Thyroid gland (tissue), 4 donors: ENCODE data around the gene USP11. TPM values are rescaled to one million over a fixed set of nuclear protein-coding genes. Genes with fewer than 3 reads are reported as not detected.
"Not testable (repeated sequence)": the region's sequence is repeated elsewhere in the genome, so short reads cannot be mapped to it uniquely, and the experiment has no call there.

ENCODE experiments used
- DNase-seq, 2 donors: peaks; one replicate each; pipeline ENCODE4 v3.0.0-alpha.2; 2019
- H3K27ac ChIP-seq, 3 donors: fragments of 200-600 bp; sonication (generic); 1 replicate in 2 of 3; 2 replicates in 1 of 3; pipeline ENCODE4 v1.5.1; 2016 to 2019; ENCODE audit warnings: mild to moderate bottlenecking in 1 of 3, moderate library complexity in 1 of 3
- H3K27me3 ChIP-seq: fragments of 200-600 bp; sonication (generic); one replicate; pipeline ENCODE4 v1.5.1; 2019
- H3K36me3 ChIP-seq, 2 donors: fragments of 200-600 bp; sonication (generic); one replicate each; pipeline ENCODE4 v1.5.1; 2016 to 2019
- H3K4me1 ChIP-seq, 2 donors: fragments of 200-600 bp; sonication (generic); one replicate each; pipeline ENCODE4 v1.5.1; 2017 to 2019
- H3K4me3 ChIP-seq, 3 donors: fragments of 200-600 bp; sonication (generic); replicated peaks in 1 of 3; 1 replicate in 2 of 3; 2 replicates in 1 of 3; pipeline ENCODE4 v1.5.1; 2016; ENCODE audit warnings: mild to moderate bottlenecking in 1 of 3
- H3K9me3 ChIP-seq: fragments of 200-600 bp; sonication (generic); one replicate; pipeline ENCODE4 v1.5.1; 2017
- POLR2A ChIP-seq, 2 donors: fragments of 450-650 bp; IDR thresholded peaks; one replicate each; pipeline ENCODE4 v1.6.1; 2017; ENCODE audit warnings: antibody characterized with exemption in 2 of 2, mild to moderate bottlenecking in 2 of 2, moderate library complexity in 1 of 2
- WGBS, 2 donors: methylation state at CpG; one replicate each; pipeline ENCODE4 v1.1.5; 2017; 5-methylcytosine and 5-hydroxymethylcytosine counted together
- intact Hi-C: fragments of 100-400 bp; cut with DNase I; formaldehyde crosslinking; loops from one replicate; pipeline ENCODE4 v1.15.1; 2023
- total RNA-seq, 4 donors: library from RNA; depleted of rRNA; stranded (reverse); fragments of >200 nt; gene quantifications; one replicate each; pipeline ENCODE4 v1.2.3, GENCODE V29; 2016
- TF ChIP-seq, protein P1 (sequence below), 6 experiments: fragments of 200-600 bp in 3 of 6; fragments of 450-650 bp in 3 of 6; sonication (generic) in 3 of 6; IDR thresholded peaks; one replicate each; pipeline ENCODE4 v1.5.1; 2016 to 2019; ENCODE audit warnings: antibody characterized with exemption in 6 of 6, mild to moderate bottlenecking in 2 of 6, inconsistent platforms in 1 of 6, moderate library complexity in 1 of 6

USP11 gene
- total RNA-seq, 4 donors from 2014 or later = 61.9 to 128 (median 86.8) TPM

DNA sequence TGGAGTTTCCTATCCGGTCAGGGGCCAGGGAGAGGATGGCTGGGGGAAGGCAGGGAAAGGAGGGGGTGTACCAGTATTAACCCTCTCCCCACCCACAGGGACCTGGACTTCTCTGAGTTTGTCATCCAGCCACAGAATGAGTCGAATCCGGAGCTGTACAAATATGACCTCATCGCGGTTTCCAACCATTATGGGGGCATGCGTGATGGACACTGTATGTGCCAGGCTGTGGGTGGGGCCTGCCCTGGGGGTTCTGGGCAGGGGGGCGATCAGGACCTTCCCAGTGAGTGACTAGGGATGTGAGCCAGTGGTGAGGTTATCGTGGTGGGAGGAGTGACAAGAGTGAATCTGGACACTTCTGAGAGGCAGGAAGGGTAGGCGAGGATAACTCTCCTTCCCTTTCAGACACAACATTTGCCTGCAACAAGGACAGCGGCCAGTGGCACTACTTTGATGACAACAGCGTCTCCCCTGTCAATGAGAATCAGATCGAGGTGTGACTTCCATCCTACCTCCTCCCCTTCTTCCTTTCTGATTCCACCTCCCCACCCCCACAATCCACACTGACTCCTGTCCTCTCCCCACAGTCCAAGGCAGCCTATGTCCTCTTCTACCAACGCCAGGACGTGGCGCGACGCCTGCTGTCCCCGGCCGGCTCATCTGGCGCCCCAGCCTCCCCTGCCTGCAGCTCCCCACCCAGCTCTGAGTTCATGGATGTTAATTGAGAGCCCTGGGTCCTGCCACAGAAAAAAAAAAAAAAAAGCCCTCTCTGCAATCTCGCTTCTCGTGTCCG lies 14.6 kb downstream of the USP11 start:
- no peak for DNase-seq
- intact Hi-C loops = no loop called here
- no peak for TF ChIP-seq POLR2A (IDR thresholded peaks at IDR 0.05)
- TF ChIP-seq, protein P1, sequence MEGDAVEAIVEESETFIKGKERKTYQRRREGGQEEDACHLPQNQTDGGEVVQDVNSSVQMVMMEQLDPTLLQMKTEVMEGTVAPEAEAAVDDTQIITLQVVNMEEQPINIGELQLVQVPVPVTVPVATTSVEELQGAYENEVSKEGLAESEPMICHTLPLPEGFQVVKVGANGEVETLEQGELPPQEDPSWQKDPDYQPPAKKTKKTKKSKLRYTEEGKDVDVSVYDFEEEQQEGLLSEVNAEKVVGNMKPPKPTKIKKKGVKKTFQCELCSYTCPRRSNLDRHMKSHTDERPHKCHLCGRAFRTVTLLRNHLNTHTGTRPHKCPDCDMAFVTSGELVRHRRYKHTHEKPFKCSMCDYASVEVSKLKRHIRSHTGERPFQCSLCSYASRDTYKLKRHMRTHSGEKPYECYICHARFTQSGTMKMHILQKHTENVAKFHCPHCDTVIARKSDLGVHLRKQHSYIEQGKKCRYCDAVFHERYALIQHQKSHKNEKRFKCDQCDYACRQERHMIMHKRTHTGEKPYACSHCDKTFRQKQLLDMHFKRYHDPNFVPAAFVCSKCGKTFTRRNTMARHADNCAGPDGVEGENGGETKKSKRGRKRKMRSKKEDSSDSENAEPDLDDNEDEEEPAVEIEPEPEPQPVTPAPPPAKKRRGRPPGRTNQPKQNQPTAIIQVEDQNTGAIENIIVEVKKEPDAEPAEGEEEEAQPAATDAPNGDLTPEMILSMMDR (IDR thresholded peaks at IDR 0.05) = no peak

DNA sequence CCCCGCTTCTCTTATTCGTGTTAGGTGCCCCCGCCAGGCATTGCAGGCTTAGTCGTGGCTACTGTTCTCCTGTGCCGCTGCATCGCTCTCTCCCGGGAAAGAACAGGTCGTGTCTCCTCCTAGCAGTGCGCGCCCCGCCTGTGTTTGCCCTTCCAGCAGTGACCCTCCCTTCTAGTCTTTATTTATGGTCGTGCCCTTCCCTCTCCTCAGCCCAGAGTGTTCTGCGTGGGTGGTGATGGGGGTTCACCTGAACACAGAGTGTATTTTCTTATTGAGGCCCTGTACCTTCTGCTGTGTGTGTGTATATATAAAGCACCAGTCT lies 15.2 kb downstream of the USP11 start:
- no peak overlapping the region for H3K4me3 ChIP-seq
- no peak for DNase-seq
- no peak overlapping the region for H3K27ac ChIP-seq
- intact Hi-C loops = no loop called here
- no peaks in the 10 kb centered on the region for H3K4me1 ChIP-seq
- no peaks in the 10 kb centered on the region for H3K9me3 ChIP-seq
- H3K27me3 ChIP-seq = no peaks in the 10 kb centered on the region
- 89% methylated on average over 13 of the region's 13 CpGs for WGBS, 2 donors
- TF ChIP-seq POLR2A (IDR thresholded peaks at IDR 0.05) = no peak
- TF ChIP-seq, protein P1 (IDR thresholded peaks at IDR 0.05) = no peak
- peaks cover 0 to 24% of the 10 kb centered on the region in 2 donors for H3K36me3 ChIP-seq

More for the DNA sequence above, 14.6 kb downstream of the USP11 start:
- H3K9me3 ChIP-seq = no peaks in the 10 kb centered on the region
- H3K27ac ChIP-seq = no peak overlapping the region
- no peaks in the 10 kb centered on the region for H3K27me3 ChIP-seq
- WGBS, 2 donors = 87 to 88% methylated on average over 18 to 23 of the region's 23 CpGs
- peaks cover 0 to 28% of the 10 kb centered on the region in 2 donors for H3K36me3 ChIP-seq
- H3K4me3 ChIP-seq = no peak overlapping the region
- H3K4me1 ChIP-seq = no peaks in the 10 kb centered on the region

DNA sequence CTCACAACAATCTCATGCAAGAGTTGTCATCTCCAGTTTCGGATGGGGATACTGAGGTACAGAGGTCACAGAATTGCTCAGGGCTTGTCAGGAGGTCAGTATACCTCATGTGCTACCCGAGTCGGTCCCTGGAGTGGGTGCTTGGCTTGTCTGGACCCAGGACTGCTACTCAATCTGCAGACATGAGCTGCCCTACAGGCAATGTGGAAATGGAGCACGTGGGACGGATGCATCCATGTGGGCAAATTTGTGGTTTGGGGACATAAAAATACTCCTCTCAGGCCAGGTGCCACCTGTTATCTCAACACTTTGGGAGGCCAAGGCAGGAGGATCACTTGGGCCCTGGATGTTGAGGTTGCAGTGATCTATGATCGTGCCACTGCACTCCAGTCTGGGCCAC lies 15.8 kb downstream of the USP11 start:
- TF ChIP-seq POLR2A (IDR thresholded peaks at IDR 0.05) = no peak
- TF ChIP-seq, protein P1 (IDR thresholded peaks at IDR 0.05) = no peak
- H3K27me3 ChIP-seq = no peaks in the 10 kb centered on the region
- DNase-seq = no peak
- H3K4me3 ChIP-seq = no peak overlapping the region
- intact Hi-C loops = no loop called here
- no peaks in the 10 kb centered on the region for H3K4me1 ChIP-seq
- H3K27ac ChIP-seq = no peak overlapping the region
- WGBS, 2 donors = 89 to 100% methylated on average over 1 to 2 of the region's 6 CpGs
- peaks cover 0 to 19% of the 10 kb centered on the region in 2 donors for H3K36me3 ChIP-seq
- H3K9me3 ChIP-seq = no peaks in the 10 kb centered on the region

DNA sequence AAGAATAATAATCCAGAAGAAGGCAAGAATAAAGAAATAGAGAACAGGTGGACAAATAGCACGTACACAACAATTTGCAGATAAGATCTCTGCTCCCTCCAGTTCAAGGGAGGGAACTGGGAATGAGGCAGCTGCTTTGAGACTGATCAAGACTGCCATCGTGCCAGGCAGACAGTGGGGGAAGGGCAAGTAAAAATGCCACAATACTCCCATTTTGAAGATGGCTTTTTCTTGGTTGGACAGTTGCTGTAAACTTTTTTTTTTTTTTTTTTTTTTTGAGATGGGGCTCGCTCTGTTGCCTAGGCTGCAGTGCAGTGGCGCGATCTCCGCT lies 17.2 kb downstream of the USP11 start:
- peaks cover 0 to 15% of the 10 kb centered on the region in 2 donors for H3K36me3 ChIP-seq
- WGBS, 2 donors = 87 to 89% methylated on average over 6 of the region's 6 CpGs
- intact Hi-C loops = no loop called here
- no peak overlapping the region for H3K27ac ChIP-seq
- H3K27me3 ChIP-seq = no peaks in the 10 kb centered on the region
- H3K4me3 ChIP-seq = no peak overlapping the region
- H3K9me3 ChIP-seq = no peaks in the 10 kb centered on the region
- TF ChIP-seq, protein P1 (IDR thresholded peaks at IDR 0.05) = no peak
- TF ChIP-seq POLR2A (IDR thresholded peaks at IDR 0.05) = no peak
- DNase-seq = no peak
- no peaks in the 10 kb centered on the region for H3K4me1 ChIP-seq

DNA sequence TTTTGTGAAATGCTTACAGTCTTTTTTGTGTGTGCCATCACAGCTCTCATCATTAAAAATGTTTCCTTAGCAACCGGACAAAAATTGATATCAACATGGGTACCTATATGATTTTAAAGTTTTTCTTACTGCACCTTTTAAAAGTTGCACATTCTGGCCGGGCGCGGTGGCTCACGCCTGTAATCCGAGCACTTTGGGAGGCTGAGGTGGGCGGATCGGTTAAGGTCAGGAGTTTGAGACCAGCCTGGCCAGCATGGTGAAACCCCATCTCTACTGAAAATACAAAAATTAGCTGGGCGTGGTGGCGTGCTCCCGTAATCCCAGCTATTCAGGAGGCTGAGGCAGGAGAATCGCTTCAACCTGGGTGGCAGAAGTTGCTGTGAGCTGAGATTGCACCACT lies 24.8 kb downstream of the USP11 start:
- H3K27me3 ChIP-seq, H3K9me3 ChIP-seq, intact Hi-C loops, DNase-seq, H3K27ac ChIP-seq, H3K4me3 ChIP-seq, H3K36me3 ChIP-seq, H3K4me1 ChIP-seq: not testable (repeated sequence)
- 90 to 94% methylated on average over 12 of the region's 12 CpGs for WGBS, 2 donors
